ENCODE measurements around the gene DMD.

DNA sequence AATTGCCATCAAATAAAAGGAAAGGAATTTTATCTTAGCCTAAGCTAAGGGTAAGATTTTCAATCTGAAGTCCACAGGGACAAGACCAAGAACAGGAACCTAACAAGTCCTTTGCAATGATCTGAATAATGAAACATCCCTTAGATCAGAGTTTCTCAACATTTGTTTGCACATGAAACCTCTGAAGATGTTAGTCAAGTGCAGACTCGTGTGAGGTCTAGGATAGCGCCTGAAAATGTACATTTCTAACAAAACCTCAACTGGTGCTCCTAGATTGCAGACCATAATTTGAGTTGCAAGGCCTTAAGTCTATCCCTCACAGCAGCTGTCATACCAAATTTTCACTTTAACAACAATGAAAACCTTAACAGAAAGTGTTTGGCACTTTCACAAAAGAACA lies 337.6 kb downstream of the DMD start:
- TF ChIP-seq EZH2phosphoT487 (IDR thresholded peaks at IDR 0.05; ENCODE audit: insufficient read depth, low read depth) (no peak), EZH2 (IDR thresholded peaks at IDR 0.05; ENCODE audit: insufficient read depth, poor library complexity, severe bottlenecking) (no peak)

Measured in GM23248 (cell line).